Activated CD8-positive, alpha-beta T cell treated with anti-CD3 and anti-CD28 coated beads for 36 hours (primary cell): ENCODE measurements around the gene COL4A5. TPM values are rescaled to one million over a fixed set of nuclear protein-coding genes. Genes with fewer than 3 reads are reported as not detected.

Source experiments
- ATAC-seq: fragments of 200-7000 bp; cut with Tn5 transposase; one replicate; pipeline ENCODE4 v1.10.0; 2021; ENCODE audit warnings: mild to moderate bottlenecking, moderate library complexity
- CTCF ChIA-PET: fragments of 350-600 bp; sonication (Branson Sonifier 250); formaldehyde crosslinking; loops from one replicate; lab custom pipeline; 2021; ENCODE audit warnings: antibody characterized with exemption; lab: Charles Lee
- POLR2A ChIA-PET: fragments of 350-600 bp; sonication (Branson Sonifier 250); formaldehyde crosslinking; loops from one replicate; lab custom pipeline; 2021; ENCODE audit warnings: antibody characterized with exemption; lab: Charles Lee
- DNase-seq: peaks from one replicate; pipeline ENCODE4 v3.0.0-alpha.2; 2020
- H3K27ac Mint-ChIP-seq: one replicate; pipeline ENCODE4 v1.8.0; 2021; ENCODE audit warnings: mild to moderate bottlenecking, mixed read lengths
- H3K27me3 Mint-ChIP-seq: one replicate; pipeline ENCODE4 v1.8.0; 2021; ENCODE audit warnings: mixed read lengths
- H3K36me3 Mint-ChIP-seq: one replicate; pipeline ENCODE4 v1.8.0; 2021; ENCODE audit warnings: low read depth, mixed read lengths
- H3K4me1 Mint-ChIP-seq: one replicate; pipeline ENCODE4 v1.8.0; 2021; ENCODE audit warnings: low read depth, mixed read lengths
- H3K4me3 Mint-ChIP-seq: one replicate; pipeline ENCODE4 v1.8.0; 2021; ENCODE audit warnings: mild to moderate bottlenecking, moderate library complexity, mixed read lengths
- H3K9me3 Mint-ChIP-seq: one replicate; pipeline ENCODE4 v1.8.0; 2021; ENCODE audit warnings: mixed read lengths
- CTCF ChIP-seq: fragments of 200-600 bp; IDR thresholded peaks from one replicate; pipeline ENCODE4 v1.8.0; 2022; ENCODE audit warnings: antibody characterized with exemption, mild to moderate bottlenecking
- intact Hi-C: fragments of 100-400 bp; cut with micrococcal nuclease; formaldehyde crosslinking; loops from one replicate; pipeline ENCODE4 v1.10.0; 2022
- total RNA-seq, 2 experiments: library from RNA; stranded (reverse); gene quantifications; one replicate each; pipeline ENCODE4 v1.2.3, GENCODE V29; 2021

Gene COL4A5
- total RNA-seq, 2 experiments from 2014 or later: not detected

GRCh38 chrX:108666101-108666500 is 226.5 kb downstream of the COL4A5 start:
- Mint-ChIP-seq H3K27me3 (no peaks in the 10 kb centered on the region), H3K4me1 (no peaks in the 10 kb centered on the region), H3K36me3 (no peaks in the 10 kb centered on the region), H3K4me3 (no peak overlapping the region), H3K27ac (no peak overlapping the region), H3K9me3 (no peaks in the 10 kb centered on the region)
- intact Hi-C loops: no loop called here
- DNase-seq (no peak), ATAC-seq (no peak)
- TF ChIP-seq CTCF: no peak
- ChIA-PET POLR2A (no interaction called here), CTCF (no interaction called here)

- H3K4me3 Mint-ChIP-seq: no peak overlapping the region
- TF ChIP-seq CTCF: no peak
- H3K27me3 Mint-ChIP-seq: no peaks in the 10 kb centered on the region
- no peak overlapping the region for H3K27ac Mint-ChIP-seq
- H3K36me3 Mint-ChIP-seq: no peaks in the 10 kb centered on the region
- ATAC-seq (no peak), DNase-seq (no peak)
- H3K4me1 Mint-ChIP-seq: no peaks in the 10 kb centered on the region
- ChIA-PET POLR2A (no interaction called here), CTCF (no interaction called here)
- no peaks in the 10 kb centered on the region for H3K9me3 Mint-ChIP-seq
- intact Hi-C loops: no loop called here
Measured at GRCh38 chrX:108671526-108671925, 231.9 kb downstream of the COL4A5 start.

DNA sequence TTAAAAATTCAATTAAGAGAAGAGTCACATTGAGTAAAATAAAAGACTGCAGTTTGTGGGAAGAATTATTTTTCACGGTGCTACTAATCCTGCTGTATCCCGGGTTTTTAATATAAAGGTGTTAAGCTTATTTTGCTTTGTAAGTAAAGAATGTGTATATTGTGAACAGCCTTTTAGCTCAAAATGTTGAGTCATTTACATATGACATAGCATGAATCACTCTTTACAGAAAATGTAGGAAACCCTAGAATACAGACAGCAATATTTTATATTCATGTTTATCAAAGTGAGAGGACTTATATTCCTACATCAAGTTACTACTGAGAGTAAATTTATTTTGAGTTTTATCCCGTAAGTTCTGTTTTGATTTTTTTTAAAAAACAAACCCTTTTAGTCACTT is 257.1 kb downstream of the COL4A5 start:
- DNase-seq (no peak), ATAC-seq (no peak)
- H3K27me3 Mint-ChIP-seq: no peaks in the 10 kb centered on the region
- intact Hi-C loops: no loop called here
- ChIA-PET CTCF (no interaction called here), POLR2A (no interaction called here)
- no peak overlapping the region for H3K4me3 Mint-ChIP-seq
- no peak for TF ChIP-seq CTCF
- no peaks in the 10 kb centered on the region for H3K4me1 Mint-ChIP-seq
- no peaks in the 10 kb centered on the region for H3K9me3 Mint-ChIP-seq
- no peaks in the 10 kb centered on the region for H3K36me3 Mint-ChIP-seq
- no peak overlapping the region for H3K27ac Mint-ChIP-seq

- intact Hi-C loops: no loop called here
- ATAC-seq (no peak), DNase-seq (no peak)
- H3K36me3 Mint-ChIP-seq: no peaks in the 10 kb centered on the region
- H3K4me1 Mint-ChIP-seq: no peaks in the 10 kb centered on the region
- CTCF ChIA-PET: interaction anchor here (1.5 kb wide), 1 partner anchor 686 kb away, joined by 8 read pairs; no protein-coding TSS in a partner anchor
- H3K27me3 Mint-ChIP-seq: no peaks in the 10 kb centered on the region
- no peaks in the 10 kb centered on the region for H3K9me3 Mint-ChIP-seq
- H3K4me3 Mint-ChIP-seq: no peak overlapping the region
- H3K27ac Mint-ChIP-seq: no peak overlapping the region
- POLR2A ChIA-PET: no interaction called here
- no peak for TF ChIP-seq CTCF
Measured at GRCh38 chrX:108699368-108699767, 259.7 kb downstream of the COL4A5 start.

DNA sequence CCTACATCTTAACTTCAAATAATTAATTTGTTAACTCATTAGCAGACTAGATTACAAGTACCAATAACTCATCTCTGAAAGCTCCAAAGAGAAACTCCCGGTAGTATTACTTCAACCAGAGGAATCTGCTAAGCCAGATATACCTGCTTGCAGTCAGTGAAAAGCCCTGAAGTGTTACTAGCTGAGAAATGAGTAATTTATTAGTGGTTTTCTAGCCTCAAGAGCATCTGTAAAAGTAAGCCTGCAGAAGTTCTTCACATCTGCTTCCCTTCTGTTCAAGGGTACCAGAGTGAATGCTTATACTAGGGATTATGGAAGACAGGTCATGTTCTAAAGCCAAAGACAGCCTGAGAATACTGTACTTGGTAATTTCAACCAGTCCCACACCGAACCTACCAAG is 262.0 kb downstream of the COL4A5 start:
- intact Hi-C loops: no loop called here
- H3K9me3 Mint-ChIP-seq: no peaks in the 10 kb centered on the region
- no peak overlapping the region for H3K4me3 Mint-ChIP-seq
- ChIA-PET CTCF (no interaction called here), POLR2A (no interaction called here)
- H3K27ac Mint-ChIP-seq: no peak overlapping the region
- no peaks in the 10 kb centered on the region for H3K4me1 Mint-ChIP-seq
- H3K27me3 Mint-ChIP-seq: no peaks in the 10 kb centered on the region
- ATAC-seq (no peak), DNase-seq (no peak)
- TF ChIP-seq CTCF: no peak
- no peaks in the 10 kb centered on the region for H3K36me3 Mint-ChIP-seq
